ENCODE measurements around the gene MICAL3. TPM values are rescaled to one million over a fixed set of nuclear protein-coding genes. Genes with fewer than 3 reads are reported as not detected.
"Not testable (repeated sequence)": the region's sequence is repeated elsewhere in the genome, so short reads cannot be mapped to it uniquely, and the experiment has no call there.

The MICAL3 gene
- total RNA-seq, 1 donor from 2014 or later: 36.9 TPM

- Histone ChIP-seq H3K9me3 (no peaks in the 10 kb centered on the region), H3K36me3 (no peaks in the 10 kb centered on the region), H3K27me3 (no peaks in the 10 kb centered on the region), H3K27ac (peak overlapping the region; percentile 69), H3K4me3 (peak overlapping the region; percentile 71 to 88), H3K4me1 (peaks cover 0 to 3% of the 10 kb centered on the region in 2 donors)
- TF ChIP-seq, protein P1, sequence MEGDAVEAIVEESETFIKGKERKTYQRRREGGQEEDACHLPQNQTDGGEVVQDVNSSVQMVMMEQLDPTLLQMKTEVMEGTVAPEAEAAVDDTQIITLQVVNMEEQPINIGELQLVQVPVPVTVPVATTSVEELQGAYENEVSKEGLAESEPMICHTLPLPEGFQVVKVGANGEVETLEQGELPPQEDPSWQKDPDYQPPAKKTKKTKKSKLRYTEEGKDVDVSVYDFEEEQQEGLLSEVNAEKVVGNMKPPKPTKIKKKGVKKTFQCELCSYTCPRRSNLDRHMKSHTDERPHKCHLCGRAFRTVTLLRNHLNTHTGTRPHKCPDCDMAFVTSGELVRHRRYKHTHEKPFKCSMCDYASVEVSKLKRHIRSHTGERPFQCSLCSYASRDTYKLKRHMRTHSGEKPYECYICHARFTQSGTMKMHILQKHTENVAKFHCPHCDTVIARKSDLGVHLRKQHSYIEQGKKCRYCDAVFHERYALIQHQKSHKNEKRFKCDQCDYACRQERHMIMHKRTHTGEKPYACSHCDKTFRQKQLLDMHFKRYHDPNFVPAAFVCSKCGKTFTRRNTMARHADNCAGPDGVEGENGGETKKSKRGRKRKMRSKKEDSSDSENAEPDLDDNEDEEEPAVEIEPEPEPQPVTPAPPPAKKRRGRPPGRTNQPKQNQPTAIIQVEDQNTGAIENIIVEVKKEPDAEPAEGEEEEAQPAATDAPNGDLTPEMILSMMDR (IDR thresholded peaks at IDR 0.05): no peak
- intact Hi-C loops (cut with DNase I): loop anchor here (1.0 to 2.0 kb wide), 5 partner anchors 22 to 193 kb away; partner anchors contain the start of gene PEX26
- DNase-seq (ENCODE audit: low spot score in 2 of 2): peak in 1 of 2 donors; percentile 88
Measured at GRCh38 chr22:18023509-18024275, 669 bp downstream of the MICAL3 start.

GRCh38 chr22:18022876-18023275, 1.5 kb downstream of the MICAL3 start:
- intact Hi-C loops (cut with DNase I): loop anchor here (2.0 kb wide), 1 partner anchor 46 kb away; no protein-coding TSS in a partner anchor
- H3K9me3 ChIP-seq: no peaks in the 10 kb centered on the region
- H3K36me3 ChIP-seq: no peaks in the 10 kb centered on the region
- no peaks in the 10 kb centered on the region for H3K27me3 ChIP-seq
- H3K27ac ChIP-seq: peak overlapping the region in 1 of 2 donors; percentile 9
- peak overlapping the region in 1 of 2 donors; percentile 71 for H3K4me3 ChIP-seq
- peaks cover 0 to 3% of the 10 kb centered on the region in 2 donors for H3K4me1 ChIP-seq
- no peak for DNase-seq (ENCODE audit: low spot score in 2 of 2)
- TF ChIP-seq, protein P1 (IDR thresholded peaks at IDR 0.05): no peak

DNA sequence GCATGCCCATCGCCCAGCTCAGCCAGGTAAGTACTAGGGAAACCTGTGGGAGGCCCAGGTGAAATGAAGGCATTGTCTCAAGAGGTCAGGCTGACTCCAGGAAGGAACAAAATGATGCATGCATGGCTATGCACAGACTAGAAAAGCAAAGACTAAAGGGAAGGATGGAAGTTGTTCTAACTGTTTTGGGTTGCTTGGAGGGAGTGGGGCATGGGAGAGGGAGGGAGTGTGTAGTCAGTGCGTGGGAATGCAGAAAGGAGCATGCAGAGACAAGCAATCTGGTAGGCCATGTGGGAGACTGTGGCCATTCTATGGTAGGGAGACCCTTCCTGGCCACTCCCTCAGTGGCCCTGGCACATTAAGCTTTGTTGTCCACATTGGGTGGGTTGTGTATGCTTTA, 2.9 kb downstream of the MICAL3 start:
- Histone ChIP-seq H3K4me3 (no peak overlapping the region), H3K4me1 (peaks cover 0 to 3% of the 10 kb centered on the region in 2 donors), H3K36me3 (no peaks in the 10 kb centered on the region), H3K27ac (no peak overlapping the region), H3K27me3 (no peaks in the 10 kb centered on the region), H3K9me3 (no peaks in the 10 kb centered on the region)
- DNase-seq (ENCODE audit: low spot score in 2 of 2): no peak
- TF ChIP-seq, protein P1 (IDR thresholded peaks at IDR 0.05): no peak
- intact Hi-C loops (cut with DNase I): no loop called here

GRCh38 chr22:18020743-18021142, 3.6 kb downstream of the MICAL3 start:
- H3K4me1 ChIP-seq; DNase-seq (ENCODE audit: low spot score in 2 of 2); intact Hi-C loops (cut with DNase I); H3K27ac ChIP-seq; H3K9me3 ChIP-seq; H3K36me3 ChIP-seq; H3K4me3 ChIP-seq; H3K27me3 ChIP-seq: not testable (repeated sequence)

- DNase-seq (ENCODE audit: low spot score in 2 of 2): no peak
- TF ChIP-seq, protein P1 (IDR thresholded peaks at IDR 0.05): no peak
- H3K27ac ChIP-seq: no peak overlapping the region
- H3K27me3 ChIP-seq: no peaks in the 10 kb centered on the region
- no peak overlapping the region for H3K4me3 ChIP-seq
- no peaks in the 10 kb centered on the region for H3K4me1 ChIP-seq
- no peaks in the 10 kb centered on the region for H3K9me3 ChIP-seq
- no peaks in the 10 kb centered on the region for H3K36me3 ChIP-seq
- intact Hi-C loops (cut with DNase I): no loop called here
Measured at GRCh38 chr22:18013947-18014346, 10.4 kb downstream of the MICAL3 start.

- no peak for DNase-seq (ENCODE audit: low spot score in 2 of 2)
- intact Hi-C loops (cut with DNase I): no loop called here
- Histone ChIP-seq H3K4me1 (no peaks in the 10 kb centered on the region), H3K9me3 (no peaks in the 10 kb centered on the region), H3K27ac (no peak overlapping the region), H3K4me3 (no peak overlapping the region), H3K27me3 (no peaks in the 10 kb centered on the region), H3K36me3 (no peaks in the 10 kb centered on the region)
- TF ChIP-seq, protein P1 (IDR thresholded peaks at IDR 0.05): no peak
Measured at GRCh38 chr22:18013436-18013835, 10.9 kb downstream of the MICAL3 start.

Data from ascending aorta (tissue), 2 donors.